B cell (primary cell): ENCODE measurements around the gene NHERF2. TPM values are rescaled to one million over a fixed set of nuclear protein-coding genes. Genes with fewer than 3 reads are reported as not detected.

Experiments used
- ATAC-seq: fragments of 200-7000 bp; cut with Tn5 transposase; one replicate; pipeline ENCODE4 v1.10.0; 2021; ENCODE audit warnings: low read depth, mild to moderate bottlenecking, moderate number of reproducible peaks, moderate library complexity
- CTCF ChIA-PET: fragments of 350-600 bp; sonication (Branson Sonifier 250); formaldehyde crosslinking; loops from one replicate; lab custom pipeline; 2021; ENCODE audit warnings: antibody characterized with exemption, inconsistent platforms; lab: Charles Lee
- POLR2A ChIA-PET: fragments of 350-600 bp; sonication (Branson Sonifier 250); formaldehyde crosslinking; loops from one replicate; lab custom pipeline; 2021; ENCODE audit warnings: antibody characterized with exemption; lab: Charles Lee
- DNase-seq: peaks from one replicate; pipeline ENCODE4 v3.0.0; 2013
- H2AFZ ChIP-seq: 2 replicates; pipeline ENCODE4 v1.6.1; 2012; ENCODE audit warnings: mild to moderate bottlenecking, low read depth, low read length; ENCODE audit not compliant: insufficient read depth, poor library complexity, severe bottlenecking
- H3K27ac ChIP-seq, 2 donors: 1 replicate in 1 of 2; 2 replicates in 1 of 2; pipeline ENCODE4 v1.5.1; 2012 to 2013; ENCODE audit warnings: low read length in 2 of 2, mild to moderate bottlenecking in 2 of 2, moderate library complexity in 1 of 2
- H3K27me3 ChIP-seq, 4 experiments: fragments of 200-600 bp in 1 of 4; sonication (generic) in 1 of 4; replicated peaks in 1 of 4; 1 replicate in 2 of 4; 2 replicates in 2 of 4; pipeline versions ENCODE4 v1.6.1 to v1.7.0; 2013 to 2016; ENCODE audit warnings: low read length in 3 of 4, mild to moderate bottlenecking in 2 of 4, mixed read lengths in 1 of 4, moderate library complexity in 1 of 4; ENCODE audit not compliant: insufficient read depth in 4 of 4, control insufficient read depth in 3 of 4; ENCODE audit errors: control extremely low read depth in 1 of 4
- H3K36me3 ChIP-seq, 2 experiments: replicated peaks in 1 of 2; 1 replicate in 1 of 2; 2 replicates in 1 of 2; pipeline versions ENCODE4 v1.6.1 to v1.7.1; 2013; ENCODE audit warnings: low read length in 1 of 2; ENCODE audit not compliant: insufficient read depth in 2 of 2, control insufficient read depth in 1 of 2; ENCODE audit errors: control extremely low read depth in 1 of 2, extremely low read depth in 1 of 2
- H3K4me1 ChIP-seq, 2 donors: fragments of 200-600 bp in 1 of 2; sonication (generic) in 1 of 2; 1 replicate in 1 of 2; 2 replicates in 1 of 2; pipeline versions ENCODE4 v1.5.1 to v1.6.1; 2013 to 2017; ENCODE audit warnings: low read length in 2 of 2; ENCODE audit not compliant: control insufficient read depth in 2 of 2, insufficient read depth in 2 of 2
- H3K4me2 ChIP-seq: replicated peaks from 2 replicates; pipeline ENCODE3; 2012; ENCODE audit warnings: mild to moderate bottlenecking, low read depth, low read length; ENCODE audit not compliant: poor library complexity, severe bottlenecking
- H3K4me3 ChIP-seq, 5 experiments: fragments of 200-600 bp in 1 of 5; sonication (generic) in 1 of 5; 1 replicate in 3 of 5; 2 replicates in 2 of 5; pipeline versions ENCODE4 v1.5.1 to v1.7.0; 2011 to 2016; ENCODE audit warnings: low read length in 4 of 5, mild to moderate bottlenecking in 4 of 5, low read depth in 2 of 5, control low read depth in 1 of 5, moderate library complexity in 1 of 5; ENCODE audit not compliant: insufficient read depth in 1 of 5; ENCODE audit errors: control extremely low read depth in 1 of 5, extremely low read depth in 1 of 5
- H3K79me2 ChIP-seq: fragments of 200-600 bp; sonication (generic); one replicate; pipeline ENCODE4 v1.6.0; 2016; ENCODE audit warnings: low read length; ENCODE audit not compliant: control insufficient read depth, insufficient read depth
- H3K9ac ChIP-seq: fragments of 200-600 bp; sonication (generic); 2 replicates; pipeline ENCODE4 v1.6.1; 2017; ENCODE audit warnings: mild to moderate bottlenecking, low read length, moderate library complexity
- H3K9me3 ChIP-seq, 3 donors: one replicate each; pipeline versions ENCODE4 v1.6.1 to v1.7.1; 2013; ENCODE audit warnings: low read length in 2 of 3; ENCODE audit not compliant: control insufficient read depth in 2 of 3, insufficient read depth in 1 of 3; ENCODE audit errors: control extremely low read depth in 1 of 3
- H4K20me1 ChIP-seq: 2 replicates; pipeline ENCODE4 v1.6.0; 2012; ENCODE audit warnings: mild to moderate bottlenecking, low read length; ENCODE audit not compliant: insufficient read depth, control insufficient read depth, poor library complexity, severe bottlenecking
- H3K27ac Mint-ChIP-seq: one replicate; pipeline ENCODE4 v1.8.0; 2021; ENCODE audit warnings: mixed read lengths
- H3K27me3 Mint-ChIP-seq: one replicate; pipeline ENCODE4 v1.8.0; 2021; ENCODE audit warnings: mixed read lengths
- H3K4me1 Mint-ChIP-seq: one replicate; pipeline ENCODE4 v1.8.0; 2021; ENCODE audit warnings: mixed read lengths
- H3K4me3 Mint-ChIP-seq: one replicate; pipeline ENCODE4 v1.8.0; 2021; ENCODE audit warnings: mixed read lengths
- H3K9me3 Mint-ChIP-seq: one replicate; pipeline ENCODE4 v1.8.0; 2022; ENCODE audit warnings: mixed read lengths; ENCODE audit not compliant: insufficient read depth
- EZH2 ChIP-seq: IDR thresholded peaks from 2 replicates; pipeline ENCODE4 v1.6.1; 2012; ENCODE audit warnings: borderline replicate concordance, low read depth, mild to moderate bottlenecking, moderate library complexity, low read length; ENCODE audit not compliant: insufficient read depth, poor library complexity, severe bottlenecking
- WGBS: methylation state at CpG from one replicate; pipeline ENCODE4 v1.1.5; 2013; ENCODE audit warnings: missing lambda C conversion rate; ENCODE audit not compliant: insufficient coverage; 5-methylcytosine and 5-hydroxymethylcytosine counted together
- intact Hi-C: fragments of 100-400 bp; cut with micrococcal nuclease; formaldehyde crosslinking; loops from one replicate; pipeline ENCODE4 v1.10.0; 2022
- polyA plus RNA-seq: library from polyadenylated mRNA; depleted of rRNA; stranded (reverse); fragments of >200 nt; gene quantifications from 2 replicates; pipeline ENCODE4 v1.2.3, GENCODE V29; 2012
- total RNA-seq, 2 donors: library from RNA; stranded (reverse); fragments of 120-200 nt in 1 of 2; gene quantifications; 1 replicate in 1 of 2; 2 replicates in 1 of 2; pipeline versions ENCODE4 v1.2.3 to v1.2.4, GENCODE V29; 2013 to 2022
- TF ChIP-seq, protein P1 (sequence below): fragments of 200-600 bp; IDR thresholded peaks from one replicate; pipeline ENCODE4 v1.8.0; 2022; ENCODE audit warnings: antibody characterized with exemption, mild to moderate bottlenecking

Gene NHERF2
- total and polyA plus RNA-seq, 2 donors (not counting 1 experiment from before 2014, with no cell fraction given) = 1.8 to 2.2 TPM

- no peak overlapping the region for H3K4me2 ChIP-seq
Observed at GRCh38 chr16:2035431-2036199, 8.9 kb downstream of the NHERF2 start.

More at GRCh38 chr16:2035431-2036199, 8.9 kb downstream of the NHERF2 start:
- no peaks in the 10 kb centered on the region for H3K36me3 ChIP-seq
- no peaks in the 10 kb centered on the region for H4K20me1 ChIP-seq
- WGBS = 90% methylated on average over 34 of the region's 34 CpGs
- H3K27me3 ChIP-seq = peaks cover 0 to 10% (median 0%) of the 10 kb centered on the region in 4 experiments
- CTCF ChIA-PET = no interaction called here
- H3K79me2 ChIP-seq = no peaks in the 10 kb centered on the region
- no peaks in the 10 kb centered on the region for H3K27me3 Mint-ChIP-seq
- peaks cover 0 to 13% (median 0%) of the 10 kb centered on the region in 3 donors for H3K9me3 ChIP-seq
- H3K27ac Mint-ChIP-seq = no peak overlapping the region
- no peak overlapping the region for H2AFZ ChIP-seq
- TF ChIP-seq, protein P1, sequence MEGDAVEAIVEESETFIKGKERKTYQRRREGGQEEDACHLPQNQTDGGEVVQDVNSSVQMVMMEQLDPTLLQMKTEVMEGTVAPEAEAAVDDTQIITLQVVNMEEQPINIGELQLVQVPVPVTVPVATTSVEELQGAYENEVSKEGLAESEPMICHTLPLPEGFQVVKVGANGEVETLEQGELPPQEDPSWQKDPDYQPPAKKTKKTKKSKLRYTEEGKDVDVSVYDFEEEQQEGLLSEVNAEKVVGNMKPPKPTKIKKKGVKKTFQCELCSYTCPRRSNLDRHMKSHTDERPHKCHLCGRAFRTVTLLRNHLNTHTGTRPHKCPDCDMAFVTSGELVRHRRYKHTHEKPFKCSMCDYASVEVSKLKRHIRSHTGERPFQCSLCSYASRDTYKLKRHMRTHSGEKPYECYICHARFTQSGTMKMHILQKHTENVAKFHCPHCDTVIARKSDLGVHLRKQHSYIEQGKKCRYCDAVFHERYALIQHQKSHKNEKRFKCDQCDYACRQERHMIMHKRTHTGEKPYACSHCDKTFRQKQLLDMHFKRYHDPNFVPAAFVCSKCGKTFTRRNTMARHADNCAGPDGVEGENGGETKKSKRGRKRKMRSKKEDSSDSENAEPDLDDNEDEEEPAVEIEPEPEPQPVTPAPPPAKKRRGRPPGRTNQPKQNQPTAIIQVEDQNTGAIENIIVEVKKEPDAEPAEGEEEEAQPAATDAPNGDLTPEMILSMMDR = no peak
- TF ChIP-seq EZH2 = no peak
- no peaks in the 10 kb centered on the region for H3K4me1 Mint-ChIP-seq
- intact Hi-C loops = no loop called here
- DNase-seq = no peak
- H3K9me3 Mint-ChIP-seq = no peaks in the 10 kb centered on the region
- H3K4me1 ChIP-seq = peaks cover 0 to 5% of the 10 kb centered on the region in 2 donors
- no peak overlapping the region for H3K4me3 Mint-ChIP-seq
- POLR2A ChIA-PET = no interaction called here
- H3K4me3 ChIP-seq = no peak overlapping the region
- no peak overlapping the region for H3K27ac ChIP-seq
- no peak for ATAC-seq
- H3K9ac ChIP-seq = no peak overlapping the region
